CD8-positive, alpha-beta memory T cell (primary cell): ENCODE measurements around the gene EML2. TPM values are rescaled to one million over a fixed set of nuclear protein-coding genes. Genes with fewer than 3 reads are reported as not detected.
"Not testable (repeated sequence)": the region's sequence is repeated elsewhere in the genome, so short reads cannot be mapped to it uniquely, and the experiment has no call there.

Experiments
- CTCF ChIA-PET: fragments of 350-600 bp; sonication (Branson Sonifier 250); formaldehyde crosslinking; loops from one replicate; lab custom pipeline; 2021; ENCODE audit warnings: antibody characterized with exemption; lab: Charles Lee
- POLR2A ChIA-PET: fragments of 350-600 bp; sonication (Branson Sonifier 250); formaldehyde crosslinking; loops from one replicate; lab custom pipeline; 2021; ENCODE audit warnings: antibody characterized with exemption; lab: Charles Lee
- DNase-seq, 5 donors: peaks; one replicate each; pipeline versions ENCODE4 v3.0.0 to v3.0.0-alpha.2; 2020 to 2022; ENCODE audit warnings: mixed read lengths in 1 of 5
- H3K27ac ChIP-seq: one replicate; pipeline ENCODE4 v1.7.0; 2013; ENCODE audit warnings: low read depth, mild to moderate bottlenecking, low read length, moderate library complexity
- H3K27me3 ChIP-seq: 2 replicates; pipeline ENCODE4 v1.7.0; 2013; ENCODE audit warnings: low read length, mild to moderate bottlenecking; ENCODE audit not compliant: insufficient read depth, poor library complexity, severe bottlenecking
- H3K36me3 ChIP-seq: 2 replicates; pipeline ENCODE4 v1.7.0; 2013; ENCODE audit warnings: mild to moderate bottlenecking, low read length, moderate library complexity; ENCODE audit not compliant: insufficient read depth
- H3K4me1 ChIP-seq: 2 replicates; pipeline ENCODE4 v1.7.0; 2013; ENCODE audit warnings: mild to moderate bottlenecking, low read length, moderate library complexity; ENCODE audit not compliant: insufficient read depth
- H3K4me3 ChIP-seq: 2 replicates; pipeline ENCODE4 v1.7.0; 2013; ENCODE audit warnings: mild to moderate bottlenecking, low read length
- H3K9me3 ChIP-seq: 2 replicates; pipeline ENCODE4 v1.7.0; 2013; ENCODE audit warnings: mild to moderate bottlenecking, low read length
- H3K27ac Mint-ChIP-seq, 8 donors: one replicate each; pipeline ENCODE4 v1.8.0; 2020 to 2021; ENCODE audit warnings: mixed read lengths in 8 of 8, mild to moderate bottlenecking in 6 of 8, inconsistent platforms in 3 of 8, moderate library complexity in 3 of 8
- H3K27me3 Mint-ChIP-seq, 2 donors: one replicate each; pipeline ENCODE4 v1.8.0; 2020 to 2021; ENCODE audit warnings: mixed read lengths in 2 of 2, mild to moderate bottlenecking in 1 of 2, moderate library complexity in 1 of 2
- H3K36me3 Mint-ChIP-seq, 3 donors: one replicate each; pipeline ENCODE4 v1.8.0; 2020 to 2021; ENCODE audit warnings: mixed read lengths in 3 of 3, inconsistent platforms in 1 of 3, mild to moderate bottlenecking in 1 of 3
- H3K4me1 Mint-ChIP-seq, 3 donors: one replicate each; pipeline ENCODE4 v1.8.0; 2020 to 2021; ENCODE audit warnings: mixed read lengths in 3 of 3, inconsistent platforms in 1 of 3, mild to moderate bottlenecking in 1 of 3
- H3K4me3 Mint-ChIP-seq, 7 donors: one replicate each; pipeline ENCODE4 v1.8.0; 2020 to 2021; ENCODE audit warnings: mixed read lengths in 7 of 7, mild to moderate bottlenecking in 6 of 7, moderate library complexity in 4 of 7, inconsistent platforms in 2 of 7
- H3K9me3 Mint-ChIP-seq, 5 donors: one replicate each; pipeline ENCODE4 v1.8.0; 2020 to 2022; ENCODE audit warnings: mixed read lengths in 5 of 5, mild to moderate bottlenecking in 3 of 5, moderate library complexity in 2 of 5, inconsistent platforms in 1 of 5
- polyA plus RNA-seq: library from polyadenylated mRNA; unstranded; fragments of 300-500 nt; fragmentation: Illumina TruSeq; gene quantifications from one replicate; pipeline ENCODE4 v1.2.3, GENCODE V29; 2021
- total RNA-seq, 2 experiments: library from RNA; stranded (reverse); gene quantifications; one replicate each; pipeline ENCODE4 v1.2.3, GENCODE V29; 2021

Gene EML2
- total and polyA plus RNA-seq, 3 experiments from 2014 or later: 18.8 to 128 (median 122) TPM

GRCh38 chr19:45628219-45628618, 11.0 kb downstream of the EML2 start:
- H3K9me3 ChIP-seq, H3K27me3 Mint-ChIP-seq, H3K27ac ChIP-seq, H3K4me1 ChIP-seq, POLR2A ChIA-PET, H3K4me1 Mint-ChIP-seq, H3K27ac Mint-ChIP-seq, H3K4me3 Mint-ChIP-seq, H3K4me3 ChIP-seq, H3K27me3 ChIP-seq, H3K9me3 Mint-ChIP-seq, DNase-seq: not testable (repeated sequence)
- CTCF ChIA-PET: interaction anchor here (1.7 kb wide), 1 partner anchor 14 kb away, joined by 5 read pairs; no protein-coding TSS in a partner anchor
- H3K36me3 Mint-ChIP-seq: peaks cover 0 to 54% (median 8%) of the 10 kb centered on the region in 3 donors
- peaks cover 14% of the 10 kb centered on the region for H3K36me3 ChIP-seq

GRCh38 chr19:45623984-45624383, 15.2 kb downstream of the EML2 start:
- Histone ChIP-seq H3K4me1 (no peaks in the 10 kb centered on the region), H3K36me3 (peaks cover 14% of the 10 kb centered on the region), H3K27me3 (no peaks in the 10 kb centered on the region), H3K9me3 (no peaks in the 10 kb centered on the region), H3K4me3 (no peak overlapping the region), H3K27ac (no peak overlapping the region)
- no peak for DNase-seq
- no peak overlapping the region for H3K4me3 Mint-ChIP-seq
- H3K4me1 Mint-ChIP-seq: peaks cover 0 to 5% (median 2%) of the 10 kb centered on the region in 3 donors
- no peaks in the 10 kb centered on the region for H3K9me3 Mint-ChIP-seq
- H3K27ac Mint-ChIP-seq: peak overlapping the region in 2 of 8 donors; percentile 2 to 57
- H3K27me3 Mint-ChIP-seq: no peaks in the 10 kb centered on the region
- peaks cover 0 to 67% (median 16%) of the 10 kb centered on the region in 3 donors for H3K36me3 Mint-ChIP-seq
- ChIA-PET POLR2A (no interaction called here), CTCF (interaction anchor here (1.0 kb wide), 1 partner anchor 18 kb away, joined by 4 read pairs; no protein-coding TSS in a partner anchor)

- no peak overlapping the region for H3K27ac ChIP-seq
- H3K36me3 Mint-ChIP-seq: peaks cover 0 to 70% (median 17%) of the 10 kb centered on the region in 3 donors
- CTCF ChIA-PET: no interaction called here
- no peak overlapping the region for H3K4me3 Mint-ChIP-seq
- peak overlapping the region in 5 of 8 donors; percentile 20 to 77 (median 23) for H3K27ac Mint-ChIP-seq
- no peaks in the 10 kb centered on the region for H3K9me3 Mint-ChIP-seq
- H3K4me3 ChIP-seq: no peak overlapping the region
- H3K9me3 ChIP-seq: no peaks in the 10 kb centered on the region
- POLR2A ChIA-PET: no interaction called here
- peaks cover 0 to 5% (median 2%) of the 10 kb centered on the region in 3 donors for H3K4me1 Mint-ChIP-seq
- no peak for DNase-seq
- no peaks in the 10 kb centered on the region for H3K4me1 ChIP-seq
- no peaks in the 10 kb centered on the region for H3K27me3 Mint-ChIP-seq
- H3K36me3 ChIP-seq: peaks cover 10% of the 10 kb centered on the region
- H3K27me3 ChIP-seq: no peaks in the 10 kb centered on the region
These were observed 17.2 kb downstream of the EML2 start for GRCh38 chr19:45621976-45622503.

- ChIA-PET CTCF (no interaction called here), POLR2A (no interaction called here)
- Histone ChIP-seq H3K27me3 (no peaks in the 10 kb centered on the region), H3K9me3 (no peaks in the 10 kb centered on the region), H3K4me3 (no peak overlapping the region), H3K36me3 (peaks cover 6% of the 10 kb centered on the region), H3K4me1 (no peaks in the 10 kb centered on the region), H3K27ac (no peak overlapping the region)
- no peak overlapping the region for H3K4me3 Mint-ChIP-seq
- peaks cover 0 to 71% (median 17%) of the 10 kb centered on the region in 3 donors for H3K36me3 Mint-ChIP-seq
- peak overlapping the region in 1 of 8 donors; percentile 77 for H3K27ac Mint-ChIP-seq
- peaks cover 2 to 5% (median 3%) of the 10 kb centered on the region in 3 donors for H3K4me1 Mint-ChIP-seq
- H3K9me3 Mint-ChIP-seq: no peaks in the 10 kb centered on the region
- DNase-seq: no peak
- no peaks in the 10 kb centered on the region for H3K27me3 Mint-ChIP-seq
These were observed 17.8 kb downstream of the EML2 start for GRCh38 chr19:45621389-45621788.

GRCh38 chr19:45616704-45617017, 22.5 kb downstream of the EML2 start:
- Mint-ChIP-seq H3K4me3 (no peak overlapping the region), H3K27ac (peak overlapping the region in 2 of 8 donors; percentile 11 to 83), H3K36me3 (peaks cover 6 to 75% (median 12%) of the 10 kb centered on the region in 3 donors), H3K4me1 (peaks cover 7 to 17% (median 11%) of the 10 kb centered on the region in 3 donors), H3K27me3 (no peaks in the 10 kb centered on the region), H3K9me3 (no peaks in the 10 kb centered on the region)
- no peak for DNase-seq
- Histone ChIP-seq H3K36me3 (peaks cover 21% of the 10 kb centered on the region), H3K27me3 (no peaks in the 10 kb centered on the region), H3K9me3 (no peaks in the 10 kb centered on the region), H3K27ac (no peak overlapping the region), H3K4me1 (no peaks in the 10 kb centered on the region), H3K4me3 (no peak overlapping the region)
- CTCF ChIA-PET: interaction anchor here (2.9 kb wide), 1 partner anchor 25 kb away, joined by 14 read pairs; no protein-coding TSS in a partner anchor
- POLR2A ChIA-PET: no interaction called here

GRCh38 chr19:45615795-45616703, 23.1 kb downstream of the EML2 start:
- Histone ChIP-seq H3K27me3 (no peaks in the 10 kb centered on the region), H3K9me3 (no peaks in the 10 kb centered on the region), H3K36me3 (peaks cover 21% of the 10 kb centered on the region), H3K4me3 (no peak overlapping the region), H3K27ac (no peak overlapping the region), H3K4me1 (no peaks in the 10 kb centered on the region)
- H3K27me3 Mint-ChIP-seq: no peaks in the 10 kb centered on the region
- POLR2A ChIA-PET: interaction anchor here (0.7 kb wide), 1 partner anchor 188 kb away, joined by 4 read pairs; no protein-coding TSS in a partner anchor
- H3K36me3 Mint-ChIP-seq: peaks cover 6 to 75% (median 12%) of the 10 kb centered on the region in 3 donors
- peak; percentile 65 to 76 (median 69) for DNase-seq
- H3K27ac Mint-ChIP-seq: peak overlapping the region in 6 of 8 donors; percentile 47 to 87 (median 70)
- no peaks in the 10 kb centered on the region for H3K9me3 Mint-ChIP-seq
- H3K4me1 Mint-ChIP-seq: peaks cover 7 to 17% (median 11%) of the 10 kb centered on the region in 3 donors
- CTCF ChIA-PET: interaction anchor here (2.9 kb wide), 1 partner anchor 26 kb away, joined by 14 read pairs; no protein-coding TSS in a partner anchor
- H3K4me3 Mint-ChIP-seq: no peak overlapping the region

GRCh38 chr19:45615056-45615455, 24.1 kb downstream of the EML2 start:
- CTCF ChIA-PET, H3K27me3 Mint-ChIP-seq, H3K4me1 ChIP-seq, H3K4me3 ChIP-seq, H3K27ac ChIP-seq, DNase-seq, H3K27me3 ChIP-seq, H3K4me3 Mint-ChIP-seq, H3K9me3 Mint-ChIP-seq, H3K9me3 ChIP-seq, H3K27ac Mint-ChIP-seq: not testable (repeated sequence)
- peaks cover 21% of the 10 kb centered on the region for H3K36me3 ChIP-seq
- H3K36me3 Mint-ChIP-seq: peaks cover 6 to 73% (median 12%) of the 10 kb centered on the region in 3 donors
- POLR2A ChIA-PET: interaction anchor here (0.7 kb wide), 1 partner anchor 187 kb away, joined by 4 read pairs; no protein-coding TSS in a partner anchor
- H3K4me1 Mint-ChIP-seq: peaks cover 7 to 17% (median 11%) of the 10 kb centered on the region in 3 donors
